Measurements from ENCODE around the gene SNPH.
"Not testable (repeated sequence)": the region's sequence is repeated elsewhere in the genome, so short reads cannot be mapped to it uniquely, and the experiment has no call there.

Gene SNPH

DNA sequence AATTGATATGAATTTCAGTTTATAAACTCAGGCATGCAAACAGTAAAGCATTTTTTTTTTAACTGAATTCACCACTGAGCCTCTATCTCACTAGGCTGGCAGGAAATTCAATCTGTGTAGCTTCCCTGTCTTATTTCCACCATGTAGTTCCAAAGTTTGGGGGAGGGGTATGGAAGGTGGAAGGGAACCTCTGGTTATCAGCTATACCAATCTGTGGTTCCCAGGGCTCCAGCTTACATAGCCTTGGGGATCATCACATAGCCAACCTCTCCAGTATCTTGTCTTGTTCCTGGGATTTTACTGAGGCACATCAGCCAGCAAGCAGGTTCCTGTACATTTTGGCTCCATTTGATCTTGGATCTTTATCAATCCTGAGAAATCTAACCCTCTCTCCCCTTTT, 24.6 kb upstream of the SNPH start:
- Histone ChIP-seq H3K4me1 (ENCODE audit: insufficient read depth, low read length) (peaks cover 8% of the 10 kb centered on the region; the same call in 1 of the 2 replicates), H3K4me3 (ENCODE audit: low read length) (no peak overlapping the region), H3K36me3 (ENCODE audit: insufficient read depth, low read length) (no peaks in the 10 kb centered on the region), H3K9me3 (ENCODE audit: insufficient read depth, low read depth, low read length) (no peaks in the 10 kb centered on the region), H3K27ac (ENCODE audit: low read depth, low read length) (no peak overlapping the region), H3K27me3 (ENCODE audit: insufficient read depth, low read length) (peaks cover 2% of the 10 kb centered on the region; the same call in 1 of the 2 replicates), H3K9ac (ENCODE audit: low read depth, low read length) (no peak overlapping the region)

DNA sequence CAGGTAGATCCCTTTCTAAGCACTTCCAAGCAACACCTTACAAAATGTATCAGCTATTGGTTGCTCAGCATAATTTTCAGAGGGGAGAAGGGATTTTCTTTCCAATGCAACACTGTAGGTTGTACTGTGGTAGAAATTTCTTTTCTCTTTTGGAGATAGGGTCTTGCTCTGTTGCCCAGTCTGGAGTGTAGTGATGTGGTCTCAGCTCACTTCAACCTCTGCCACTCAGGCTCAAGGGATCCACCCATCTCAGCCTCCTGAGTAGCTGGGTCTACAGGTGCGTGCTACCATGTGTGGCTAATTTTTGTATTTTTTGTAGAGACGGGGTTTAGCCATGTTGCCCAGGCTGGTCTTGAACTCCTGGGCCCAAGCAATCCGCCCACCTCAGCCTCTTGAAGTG, 24.0 kb upstream of the SNPH start:
- Histone ChIP-seq H3K4me3 (ENCODE audit: low read length) (no peak overlapping the region), H3K9me3 (ENCODE audit: insufficient read depth, low read depth, low read length) (no peaks in the 10 kb centered on the region), H3K9ac (ENCODE audit: low read depth, low read length) (no peak overlapping the region), H3K27ac (ENCODE audit: low read depth, low read length) (no peak overlapping the region), H3K4me1 (ENCODE audit: insufficient read depth, low read length) (peaks cover 8% of the 10 kb centered on the region; the same call in 1 of the 2 replicates), H3K36me3 (ENCODE audit: insufficient read depth, low read length) (no peaks in the 10 kb centered on the region), H3K27me3 (ENCODE audit: insufficient read depth, low read length) (peaks cover 2% of the 10 kb centered on the region; the same call in 1 of the 2 replicates)
- 95% methylated on average over 3 of the region's 3 CpGs for WGBS

DNA sequence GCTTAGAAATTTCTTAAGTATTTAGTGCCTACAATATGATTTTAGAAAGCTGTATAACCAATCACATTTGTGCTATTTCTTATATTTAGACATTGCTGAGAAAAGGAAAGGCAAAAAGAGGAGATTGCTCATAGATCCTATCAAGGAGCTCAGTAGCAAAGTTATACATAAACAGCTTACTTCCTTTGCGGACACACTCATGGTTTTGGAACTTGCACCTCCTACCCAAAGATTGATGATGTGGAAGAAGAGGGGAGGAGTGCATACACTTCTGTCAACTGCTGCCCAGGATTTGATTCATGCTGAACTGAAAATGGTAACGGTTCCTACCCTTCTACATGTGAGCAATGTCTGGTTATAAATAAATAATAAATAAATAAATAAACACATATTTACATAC, 23.6 kb upstream of the SNPH start:
- no CpG with 5 or more reads among the region's 2 CpGs for WGBS
- peaks cover 8% of the 10 kb centered on the region; the same call in 1 of the 2 replicates for H3K4me1 ChIP-seq (ENCODE audit: insufficient read depth, low read length)
- no peak overlapping the region for H3K9ac ChIP-seq (ENCODE audit: low read depth, low read length)
- no peaks in the 10 kb centered on the region for H3K9me3 ChIP-seq (ENCODE audit: insufficient read depth, low read depth, low read length)
- no peak overlapping the region for H3K27ac ChIP-seq (ENCODE audit: low read depth, low read length)
- no peaks in the 10 kb centered on the region for H3K36me3 ChIP-seq (ENCODE audit: insufficient read depth, low read length)
- H3K4me3 ChIP-seq (ENCODE audit: low read length), result no peak overlapping the region
- peaks cover 2% of the 10 kb centered on the region; the same call in 1 of the 2 replicates for H3K27me3 ChIP-seq (ENCODE audit: insufficient read depth, low read length)

DNA sequence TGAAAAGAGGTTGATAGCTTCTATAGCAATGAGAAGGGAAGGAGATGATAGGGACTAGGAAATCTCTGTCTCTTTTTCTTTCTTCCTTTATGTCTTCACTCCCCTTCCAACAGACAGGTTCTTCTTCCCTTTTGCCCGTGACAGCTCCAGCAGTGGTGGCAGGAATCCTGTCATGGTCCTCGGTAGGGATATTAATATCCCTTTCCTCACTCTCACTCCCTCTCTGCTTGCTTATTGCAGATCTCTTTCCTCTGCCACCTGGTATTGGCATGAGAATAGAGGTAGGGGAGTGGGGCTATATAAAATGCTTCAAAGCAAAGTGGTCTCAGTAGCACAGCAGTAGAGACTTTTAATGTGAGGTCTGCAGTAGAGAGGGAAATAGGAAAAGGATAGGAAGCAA, 20.5 kb upstream of the SNPH start:
- WGBS, result 82% methylated on average over 2 of the region's 2 CpGs
- no peaks in the 10 kb centered on the region for H3K9me3 ChIP-seq (ENCODE audit: insufficient read depth, low read depth, low read length)

DNA sequence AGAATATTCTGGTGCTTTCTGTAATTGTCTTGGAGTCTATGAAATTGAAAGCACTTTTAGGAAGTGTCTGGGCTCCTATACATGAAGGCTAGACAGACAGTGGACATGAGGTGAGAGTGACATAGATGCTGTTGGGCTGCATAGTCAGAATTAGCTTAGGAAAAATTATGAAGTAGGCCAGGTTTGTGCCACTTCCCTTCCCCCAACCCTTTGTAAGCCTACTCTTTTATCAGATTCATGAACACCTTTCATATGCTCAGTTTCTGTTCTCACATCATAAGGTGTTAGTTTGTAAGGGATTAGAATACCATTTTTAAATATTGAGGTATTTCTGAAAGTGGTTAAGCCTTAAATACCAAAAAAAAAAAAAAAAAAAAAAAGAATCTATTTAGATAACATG, 18.4 kb upstream of the SNPH start:
- no peak overlapping the region for H3K27ac ChIP-seq (ENCODE audit: low read depth, low read length)
- no peak overlapping the region for H3K9ac ChIP-seq (ENCODE audit: low read depth, low read length)

More for the DNA sequence above, 20.5 kb upstream of the SNPH start:
- H3K27me3 ChIP-seq (ENCODE audit: insufficient read depth, low read length), result no peaks in the 10 kb centered on the region
- no peak overlapping the region for H3K27ac ChIP-seq (ENCODE audit: low read depth, low read length)
- no peak overlapping the region for H3K4me3 ChIP-seq (ENCODE audit: low read length)
- peaks cover 8% of the 10 kb centered on the region; the same call in 1 of the 2 replicates for H3K4me1 ChIP-seq (ENCODE audit: insufficient read depth, low read length)
- H3K36me3 ChIP-seq (ENCODE audit: insufficient read depth, low read length), result no peaks in the 10 kb centered on the region
- no peak overlapping the region for H3K9ac ChIP-seq (ENCODE audit: low read depth, low read length)

DNA sequence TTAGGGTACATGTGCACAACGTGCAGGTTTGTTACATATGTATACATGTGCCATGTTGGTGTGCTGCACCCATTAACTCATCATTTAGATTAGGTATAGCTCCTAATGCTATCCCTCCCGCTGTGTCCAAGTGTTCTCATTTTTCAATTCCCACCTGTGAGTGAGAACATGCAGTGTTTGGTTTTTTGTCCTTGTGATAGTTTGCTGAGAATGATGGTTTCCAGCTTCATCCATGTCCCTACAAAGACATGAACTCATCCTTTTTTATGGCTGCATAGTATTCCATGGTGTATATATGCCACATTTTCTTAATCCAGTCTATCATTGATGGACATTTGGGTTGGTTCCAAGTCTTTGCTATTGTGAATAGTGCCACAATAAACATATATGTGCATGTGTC, 15.8 kb upstream of the SNPH start:
- H3K4me3 ChIP-seq (ENCODE audit: low read length); H3K4me1 ChIP-seq (ENCODE audit: insufficient read depth, low read length); H3K9me3 ChIP-seq (ENCODE audit: insufficient read depth, low read depth, low read length); H3K27me3 ChIP-seq (ENCODE audit: insufficient read depth, low read length); H3K36me3 ChIP-seq (ENCODE audit: insufficient read depth, low read length); H3K9ac ChIP-seq (ENCODE audit: low read depth, low read length); H3K27ac ChIP-seq (ENCODE audit: low read depth, low read length): not testable (repeated sequence)
- WGBS, result no CpG with 5 or more reads among the region's 2 CpGs

More for the DNA sequence above, 18.4 kb upstream of the SNPH start:
- Histone ChIP-seq H3K27me3 (ENCODE audit: insufficient read depth, low read length) (no peaks in the 10 kb centered on the region), H3K9me3 (ENCODE audit: insufficient read depth, low read depth, low read length) (no peaks in the 10 kb centered on the region), H3K4me3 (ENCODE audit: low read length) (no peak overlapping the region), H3K36me3 (ENCODE audit: insufficient read depth, low read length) (no peaks in the 10 kb centered on the region), H3K4me1 (ENCODE audit: insufficient read depth, low read length) (no peaks in the 10 kb centered on the region)

DNA sequence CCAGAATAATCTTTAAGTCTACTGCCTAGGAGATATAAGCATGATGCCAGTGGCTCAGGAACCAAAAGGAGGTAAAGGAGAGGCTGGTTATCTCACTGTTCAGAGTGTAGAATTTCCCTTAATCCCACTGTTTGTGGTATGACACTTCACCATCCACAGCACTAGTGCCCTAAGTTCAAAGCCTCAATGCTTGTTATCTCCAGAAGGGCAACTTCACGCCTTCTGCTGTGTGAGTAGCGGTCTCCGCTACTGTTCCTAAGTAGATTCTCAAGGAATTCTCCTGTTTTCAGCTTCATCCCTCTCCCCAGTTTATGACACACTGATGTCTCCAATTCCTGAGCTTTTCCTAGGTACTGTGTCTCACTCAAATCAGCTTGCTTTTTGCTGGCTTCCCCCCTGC, 13.7 kb upstream of the SNPH start:
- H3K9me3 ChIP-seq (ENCODE audit: insufficient read depth, low read depth, low read length), result 0 out of 2 replicates have a peak, but pooled peaks cover 3% of the 10 kb centered on the region
- no peak overlapping the region for H3K4me3 ChIP-seq (ENCODE audit: low read length)
- WGBS, result 65% methylated on average over 3 of the region's 3 CpGs
- no peak overlapping the region for H3K9ac ChIP-seq (ENCODE audit: low read depth, low read length)
- no peaks in the 10 kb centered on the region; the same call in 1 of the 2 replicates for H3K27me3 ChIP-seq (ENCODE audit: insufficient read depth, low read length)
- H3K4me1 ChIP-seq (ENCODE audit: insufficient read depth, low read length), result no peaks in the 10 kb centered on the region
- no peaks in the 10 kb centered on the region for H3K36me3 ChIP-seq (ENCODE audit: insufficient read depth, low read length)
- no peak overlapping the region for H3K27ac ChIP-seq (ENCODE audit: low read depth, low read length)

DNA sequence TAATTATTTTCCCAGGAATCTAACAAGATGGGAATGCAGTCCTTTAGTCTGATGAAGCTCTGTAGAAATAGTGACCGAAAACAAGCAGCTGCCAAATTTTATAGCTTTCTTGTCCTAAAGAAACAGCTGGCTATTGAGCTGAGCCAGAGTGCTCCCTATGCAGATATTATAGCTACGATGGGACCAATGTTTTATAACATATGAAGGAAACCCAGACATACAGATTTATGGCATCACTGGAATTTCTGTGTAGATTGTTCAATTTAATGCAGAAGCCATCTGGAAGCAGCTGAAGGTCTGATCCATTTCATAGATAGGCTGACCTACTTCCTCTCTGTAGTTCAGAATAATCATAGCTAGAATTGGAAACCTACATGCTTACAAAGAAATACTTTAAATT, 11.8 kb upstream of the SNPH start:
- Histone ChIP-seq H3K4me1 (ENCODE audit: insufficient read depth, low read length) (no peaks in the 10 kb centered on the region), H3K4me3 (ENCODE audit: low read length) (no peak overlapping the region), H3K36me3 (ENCODE audit: insufficient read depth, low read length) (no peaks in the 10 kb centered on the region), H3K27ac (ENCODE audit: low read depth, low read length) (no peak overlapping the region), H3K27me3 (ENCODE audit: insufficient read depth, low read length) (peaks cover 5% of the 10 kb centered on the region), H3K9me3 (ENCODE audit: insufficient read depth, low read depth, low read length) (0 out of 2 replicates have a peak, but pooled peaks cover 3% of the 10 kb centered on the region), H3K9ac (ENCODE audit: low read depth, low read length) (no peak overlapping the region)
- WGBS, result 92% methylated on average over 2 of the region's 2 CpGs

DNA sequence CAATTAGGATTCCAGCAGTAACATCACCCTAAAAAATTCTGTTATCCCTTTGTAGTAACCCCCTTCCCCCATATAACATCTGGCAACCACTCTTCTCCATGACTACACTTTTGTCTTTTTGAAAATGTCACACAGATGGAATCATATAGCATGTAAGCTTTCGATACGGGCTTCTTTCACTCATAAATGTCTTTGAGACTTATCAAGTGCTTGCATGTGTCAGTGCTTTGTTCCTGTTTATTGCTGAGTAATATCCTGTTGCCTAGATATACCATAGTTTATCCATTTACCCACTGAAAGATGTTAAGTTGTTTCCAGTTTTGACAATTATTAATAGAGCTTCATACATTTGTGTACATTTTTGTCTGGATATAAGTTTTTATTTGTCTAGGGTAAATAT, 10.4 kb upstream of the SNPH start:
- 94% methylated on average over 2 of the region's 2 CpGs for WGBS
- H3K4me1 ChIP-seq (ENCODE audit: insufficient read depth, low read length), result no peaks in the 10 kb centered on the region
- no peak overlapping the region for H3K27ac ChIP-seq (ENCODE audit: low read depth, low read length)
- H3K9me3 ChIP-seq (ENCODE audit: insufficient read depth, low read depth, low read length), result 0 out of 2 replicates have a peak, but pooled peaks cover 3% of the 10 kb centered on the region
- peaks cover 9% of the 10 kb centered on the region for H3K27me3 ChIP-seq (ENCODE audit: insufficient read depth, low read length)
- no peak overlapping the region for H3K4me3 ChIP-seq (ENCODE audit: low read length)
- no peaks in the 10 kb centered on the region for H3K36me3 ChIP-seq (ENCODE audit: insufficient read depth, low read length)
- no peak overlapping the region for H3K9ac ChIP-seq (ENCODE audit: low read depth, low read length)

DNA sequence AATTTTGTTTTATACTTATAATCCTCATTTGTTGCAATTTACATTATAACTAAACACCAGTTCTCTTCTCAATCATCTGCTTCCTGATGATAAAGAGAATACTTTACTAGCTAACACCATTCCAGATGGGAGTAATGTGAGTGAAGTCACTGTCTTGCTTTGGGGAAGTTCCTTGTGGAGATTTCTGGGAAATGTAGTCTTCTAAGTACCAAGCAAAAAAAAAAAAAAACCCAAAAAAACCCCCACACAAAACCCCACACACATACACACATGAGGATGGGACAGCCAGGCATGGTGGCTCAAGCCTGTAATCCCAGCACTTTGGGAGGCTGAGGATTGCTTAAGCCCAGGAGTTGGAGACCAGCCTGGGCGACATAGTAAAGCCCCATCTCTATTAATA, 2.2 kb upstream of the SNPH start:
- Histone ChIP-seq H3K27me3 (ENCODE audit: insufficient read depth, low read length) (peaks cover 22% of the 10 kb centered on the region), H3K27ac (ENCODE audit: low read depth, low read length) (no peak overlapping the region), H3K9ac (ENCODE audit: low read depth, low read length) (no peak overlapping the region), H3K4me3 (ENCODE audit: low read length) (no peak overlapping the region), H3K36me3 (ENCODE audit: insufficient read depth, low read length) (no peaks in the 10 kb centered on the region), H3K4me1 (ENCODE audit: insufficient read depth, low read length) (0 out of 2 replicates have a peak, but pooled peaks cover 7% of the 10 kb centered on the region), H3K9me3 (ENCODE audit: insufficient read depth, low read depth, low read length) (no peaks in the 10 kb centered on the region)
- WGBS, result 100% methylated on average over 1 of the region's 1 CpG

DNA sequence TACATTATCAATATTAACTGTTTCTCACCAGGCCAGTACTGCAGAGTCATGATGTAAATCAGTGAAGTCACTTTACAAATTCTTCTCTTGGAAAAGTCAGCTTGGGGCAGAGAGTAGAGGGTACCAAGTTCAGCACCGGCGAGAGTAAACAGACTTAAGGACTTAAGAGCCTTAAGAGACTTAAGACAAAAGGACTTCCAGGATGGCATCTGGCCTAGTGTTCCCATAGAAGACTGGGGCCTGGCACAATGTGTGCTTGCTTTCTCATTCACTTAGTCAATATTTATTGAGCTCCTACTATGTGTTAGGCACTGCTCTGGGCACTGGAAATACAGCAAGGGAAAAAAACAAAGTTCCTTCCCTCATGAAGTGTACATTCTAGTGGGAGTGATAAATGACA, 1.4 kb upstream of the SNPH start:
- Histone ChIP-seq H3K27me3 (ENCODE audit: insufficient read depth, low read length) (peaks cover 22% of the 10 kb centered on the region), H3K9me3 (ENCODE audit: insufficient read depth, low read depth, low read length) (no peaks in the 10 kb centered on the region), H3K9ac (ENCODE audit: low read depth, low read length) (no peak overlapping the region), H3K36me3 (ENCODE audit: insufficient read depth, low read length) (no peaks in the 10 kb centered on the region), H3K27ac (ENCODE audit: low read depth, low read length) (no peak overlapping the region), H3K4me3 (ENCODE audit: low read length) (no peak overlapping the region), H3K4me1 (ENCODE audit: insufficient read depth, low read length) (0 out of 2 replicates have a peak, but pooled peaks cover 7% of the 10 kb centered on the region)
- 90% methylated on average over 2 of the region's 2 CpGs for WGBS

All from HUES64 (cell line).